Measurements from ENCODE around the gene TIMM23B. TPM values are rescaled to one million over a fixed set of nuclear protein-coding genes. Genes with fewer than 3 reads are reported as not detected.
"Not testable (repeated sequence)": the region's sequence is repeated elsewhere in the genome, so short reads cannot be mapped to it uniquely, and the experiment has no call there.

Gene TIMM23B
- polyA plus RNA-seq, 2 donors = 6.1 to 7.2 TPM

- not testable (repeated sequence) for H3K27ac ChIP-seq (ENCODE audit: low read depth in 2 of 2, low read length in 1 of 2); H3K9me3 ChIP-seq (ENCODE audit: control insufficient read depth in 2 of 2, insufficient read depth in 1 of 2, low read depth in 1 of 2, low read length in 1 of 2); H3K4me3 ChIP-seq (ENCODE audit: low read depth in 1 of 2, low read length in 2 of 2); H3K4me1 ChIP-seq (ENCODE audit: control insufficient read depth in 2 of 2, insufficient read depth in 2 of 2, low read length in 1 of 2); H3K27me3 ChIP-seq (ENCODE audit: control insufficient read depth in 1 of 2, insufficient read depth in 2 of 2, low read length in 2 of 2); H3K36me3 ChIP-seq (ENCODE audit: control insufficient read depth in 2 of 2, insufficient read depth in 2 of 2, low read length in 1 of 2)
- WGBS, 2 donors = 68 to 83% methylated on average over 2 to 3 of the region's 3 CpGs
Measured at GRCh38 chr10:50019279-50019678, 77.4 kb downstream of the TIMM23B start.

GRCh38 chr10:50020451-50021024 lies 78.7 kb downstream of the TIMM23B start:
- not testable (repeated sequence) for H3K4me1 ChIP-seq (ENCODE audit: control insufficient read depth in 2 of 2, insufficient read depth in 2 of 2, low read length in 1 of 2); H3K4me3 ChIP-seq (ENCODE audit: low read depth in 1 of 2, low read length in 2 of 2); H3K9me3 ChIP-seq (ENCODE audit: control insufficient read depth in 2 of 2, insufficient read depth in 1 of 2, low read depth in 1 of 2, low read length in 1 of 2); H3K27ac ChIP-seq (ENCODE audit: low read depth in 2 of 2, low read length in 1 of 2); H3K27me3 ChIP-seq (ENCODE audit: control insufficient read depth in 1 of 2, insufficient read depth in 2 of 2, low read length in 2 of 2); H3K36me3 ChIP-seq (ENCODE audit: control insufficient read depth in 2 of 2, insufficient read depth in 2 of 2, low read length in 1 of 2)
- 82 to 90% methylated on average over 9 to 13 of the region's 13 CpGs for WGBS, 2 donors

- no peaks in the 10 kb centered on the region for H3K27me3 ChIP-seq (ENCODE audit: control insufficient read depth in 1 of 2, insufficient read depth in 2 of 2, low read length in 2 of 2)
- H3K36me3 ChIP-seq (ENCODE audit: control insufficient read depth in 2 of 2, insufficient read depth in 2 of 2, low read length in 1 of 2) = no peaks in the 10 kb centered on the region
- H3K27ac ChIP-seq (ENCODE audit: low read depth in 2 of 2, low read length in 1 of 2) = no peak overlapping the region
- 82 to 84% methylated on average over 3 of the region's 3 CpGs for WGBS, 2 donors
- no peak overlapping the region for H3K4me3 ChIP-seq (ENCODE audit: low read depth in 1 of 2, low read length in 2 of 2)
- H3K9me3 ChIP-seq (ENCODE audit: control insufficient read depth in 2 of 2, insufficient read depth in 1 of 2, low read depth in 1 of 2, low read length in 1 of 2) = no peaks in the 10 kb centered on the region
- peaks cover 0 to 2% of the 10 kb centered on the region in 2 donors for H3K4me1 ChIP-seq (ENCODE audit: control insufficient read depth in 2 of 2, insufficient read depth in 2 of 2, low read length in 1 of 2)
Measured at GRCh38 chr10:50021646-50022045, 79.8 kb downstream of the TIMM23B start.

Other genes starting within 250 kb of the TIMM23B start
- under 1 TPM; 0.10 to 0.16 TPM for gene OGDHL, start 179.7 kb upstream of the TIMM23B start, polyA plus RNA-seq
- gene PARG, start within 50 bp of the TIMM23B start, polyA plus RNA-seq = 1 to 10 TPM; 3.1 to 7.6 TPM
- 10 to 100 TPM in 1 of 2 donors, 1 to 10 TPM in 1; 8.7 to 19.3 TPM for gene AGAP6, start 46.4 kb downstream of the TIMM23B start, polyA plus RNA-seq
- gene WASHC2A, start 125.9 kb downstream of the TIMM23B start, polyA plus RNA-seq = 10 to 100 TPM; 10.9 to 12.9 TPM